H9 (cell line): Measurements from ENCODE around the gene SPRED2. TPM values are rescaled to one million over a fixed set of nuclear protein-coding genes. Genes with fewer than 3 reads are reported as not detected.

Source experiments
- DNase-seq: peaks from one replicate; pipeline ENCODE4 v3.0.0-alpha.2; 2017
- H2AFZ ChIP-seq: one replicate; pipeline ENCODE4 v1.6.1; 2013; ENCODE audit warnings: mild to moderate bottlenecking, low read length, control low read depth, moderate library complexity
- H2AK5ac ChIP-seq: 2 replicates; pipeline ENCODE4 v1.6.1; 2013; ENCODE audit warnings: low read length, control low read depth, mixed read lengths; ENCODE audit not compliant: insufficient read length
- H2BK120ac ChIP-seq: one replicate; pipeline ENCODE4 v1.6.1; 2013; ENCODE audit warnings: low read depth, mild to moderate bottlenecking, low read length, control low read depth, inconsistent platforms; ENCODE audit not compliant: poor library complexity, severe bottlenecking
- H2BK12ac ChIP-seq: 2 replicates; pipeline ENCODE4 v1.6.1; 2013; ENCODE audit warnings: low read length, control low read depth, mixed read lengths, low read depth; ENCODE audit not compliant: insufficient read length
- H2BK15ac ChIP-seq: 2 replicates; pipeline ENCODE4 v1.6.1; 2013; ENCODE audit warnings: low read depth, low read length, control low read depth
- H2BK20ac ChIP-seq: one replicate; pipeline ENCODE4 v1.6.1; 2013; ENCODE audit warnings: low read depth, mild to moderate bottlenecking, low read length, control low read depth, inconsistent platforms; ENCODE audit not compliant: poor library complexity, severe bottlenecking
- H2BK5ac ChIP-seq: 2 replicates; pipeline ENCODE4 v1.6.1; 2013; ENCODE audit warnings: low read length, control low read depth, mixed read lengths; ENCODE audit not compliant: insufficient read length
- H3K14ac ChIP-seq: 2 replicates; pipeline ENCODE4 v1.6.1; 2013; ENCODE audit warnings: low read length, control low read depth; ENCODE audit not compliant: insufficient read depth
- H3K18ac ChIP-seq: 2 replicates; pipeline ENCODE4 v1.6.1; 2013; ENCODE audit warnings: low read depth, mild to moderate bottlenecking, mixed read lengths, low read length, control low read depth; ENCODE audit not compliant: insufficient read length
- H3K23ac ChIP-seq: 2 replicates; pipeline ENCODE4 v1.6.1; 2013; ENCODE audit warnings: low read length, control low read depth, mixed read lengths, low read depth; ENCODE audit not compliant: insufficient read length
- H3K23me2 ChIP-seq: 2 replicates; pipeline ENCODE4 v1.6.1; 2013; ENCODE audit warnings: low read depth, mild to moderate bottlenecking, mixed read lengths, low read length, control low read depth; ENCODE audit not compliant: insufficient read length, poor library complexity, severe bottlenecking
- H3K27ac ChIP-seq: 2 replicates; pipeline ENCODE4 v1.5.1; 2013; ENCODE audit warnings: low read length, control low read depth, mixed read lengths, low read depth; ENCODE audit not compliant: insufficient read length
- H3K27me3 ChIP-seq: 2 replicates; pipeline ENCODE4 v1.6.1; 2013; ENCODE audit warnings: low read length, control low read depth, inconsistent platforms; ENCODE audit not compliant: insufficient read depth
- H3K4ac ChIP-seq: 2 replicates; pipeline ENCODE4 v1.6.1; 2013; ENCODE audit warnings: low read depth, mild to moderate bottlenecking, control low read depth, inconsistent platforms, low read length, moderate library complexity
- H3K4me1 ChIP-seq: 2 replicates; pipeline ENCODE4 v1.6.1; 2013; ENCODE audit warnings: low read length, control low read depth, inconsistent platforms; ENCODE audit not compliant: insufficient read depth
- H3K4me2 ChIP-seq: 2 replicates; pipeline ENCODE4 v1.6.1; 2013; ENCODE audit warnings: low read length, control low read depth, mixed read lengths; ENCODE audit not compliant: insufficient read length, insufficient read depth
- H3K56ac ChIP-seq: 2 replicates; pipeline ENCODE4 v1.6.1; 2013; ENCODE audit warnings: low read depth, mild to moderate bottlenecking, mixed read lengths, low read length, control low read depth; ENCODE audit not compliant: insufficient read length
- H3K79me1 ChIP-seq: 2 replicates; pipeline ENCODE4 v1.6.1; 2013; ENCODE audit warnings: low read depth, mild to moderate bottlenecking, moderate library complexity, low read length, control low read depth, inconsistent platforms; ENCODE audit not compliant: insufficient read depth, poor library complexity, severe bottlenecking
- H3K79me2 ChIP-seq: 2 replicates; pipeline ENCODE4 v1.6.1; 2013; ENCODE audit warnings: low read length, control low read depth, inconsistent platforms; ENCODE audit not compliant: insufficient read depth
- H3K9ac ChIP-seq: 2 replicates; pipeline ENCODE4 v1.6.1; 2013; ENCODE audit warnings: low read length, control low read depth, mixed read lengths; ENCODE audit not compliant: insufficient read length; ENCODE audit errors: extremely low read depth
- H3K9me3 ChIP-seq: one replicate; pipeline ENCODE4 v1.6.1; 2013; ENCODE audit warnings: low read depth, low read length, inconsistent platforms; ENCODE audit not compliant: control insufficient read depth
- H3T11ph ChIP-seq: one replicate; pipeline ENCODE4 v1.6.1; 2013; ENCODE audit warnings: mild to moderate bottlenecking, low read length, control low read depth, inconsistent platforms
- H4K20me1 ChIP-seq: one replicate; pipeline ENCODE4 v1.6.1; 2013; ENCODE audit not compliant: control insufficient read depth, insufficient read length, insufficient read depth
- H4K5ac ChIP-seq: 2 replicates; pipeline ENCODE4 v1.6.1; 2013; ENCODE audit warnings: low read depth, mild to moderate bottlenecking, mixed read lengths, low read length, control low read depth; ENCODE audit not compliant: insufficient read length
- H4K8ac ChIP-seq: replicated peaks from 2 replicates; pipeline ENCODE4 v1.6.1; 2013; ENCODE audit warnings: low read length, control low read depth, mixed read lengths, low read depth; ENCODE audit not compliant: insufficient read length
- H4K91ac ChIP-seq: 2 replicates; pipeline ENCODE4 v1.6.1; 2013; ENCODE audit warnings: low read depth, mild to moderate bottlenecking, moderate library complexity, mixed read lengths, low read length, control low read depth; ENCODE audit not compliant: insufficient read length
- H3K27ac Mint-ChIP-seq, 3 experiments: 2 replicates in 2 of 3; 3 replicates in 1 of 3; pipeline ENCODE4 v1.8.0; 2020 to 2021; ENCODE audit warnings: mixed read lengths in 3 of 3, mild to moderate bottlenecking in 1 of 3, moderate library complexity in 1 of 3
- H3K27me3 Mint-ChIP-seq: 2 replicates; pipeline ENCODE4 v1.8.0; 2021; ENCODE audit warnings: low read depth, mild to moderate bottlenecking, moderate library complexity, mixed read lengths
- H3K36me3 Mint-ChIP-seq, 3 experiments: 2 replicates in 2 of 3; 3 replicates in 1 of 3; pipeline ENCODE4 v1.8.0; 2020 to 2021; ENCODE audit warnings: low read depth in 3 of 3, mixed read lengths in 3 of 3; ENCODE audit not compliant: insufficient read depth in 1 of 3
- H3K4me1 Mint-ChIP-seq, 2 experiments: 2 replicates each; pipeline ENCODE4 v1.8.0; 2020; ENCODE audit warnings: mixed read lengths in 2 of 2
- H3K4me3 Mint-ChIP-seq, 2 experiments: 2 replicates in 1 of 2; 3 replicates in 1 of 2; pipeline ENCODE4 v1.8.0; 2020 to 2021; ENCODE audit warnings: mild to moderate bottlenecking in 2 of 2, mixed read lengths in 2 of 2, moderate library complexity in 1 of 2
- H3K9me3 Mint-ChIP-seq, 2 experiments: 2 replicates in 1 of 2; 3 replicates in 1 of 2; pipeline ENCODE4 v1.8.0; 2020; ENCODE audit warnings: mild to moderate bottlenecking in 2 of 2, mixed read lengths in 2 of 2, moderate library complexity in 1 of 2
- CTCF ChIP-seq: fragments of 200-600 bp; sonication (generic); conservative IDR thresholded peaks from 3 replicates; pipeline ENCODE4 v1.8.0; 2021; ENCODE audit warnings: antibody characterized with exemption, mild to moderate bottlenecking
- WGBS: extraction: QIAGEN DNeasy Blood & Tissue Kit; methylation state at CpG from one replicate; pipeline ENCODE4 v1.1.7; 2013; ENCODE audit warnings: missing lambda C conversion rate, low lambda C conversion rate, mixed read lengths; ENCODE audit not compliant: insufficient read length; ENCODE audit errors: extremely low coverage; 5-methylcytosine and 5-hydroxymethylcytosine counted together
- total RNA-seq: library from RNA; stranded (reverse); gene quantifications from 2 replicates; pipeline ENCODE4 v1.2.1, GENCODE V29; 2021

Gene SPRED2
- total RNA-seq, 1 experiment from 2014 or later, result 23.5 TPM

GRCh38 chr2:65402780-65403528 is 29.4 kb downstream of the SPRED2 start:
- H3K4me1 ChIP-seq, result peaks cover 18% of the 10 kb centered on the region; the same call in 1 of the 2 replicates
- no peaks in the 10 kb centered on the region for H3K79me1 ChIP-seq
- H3K79me2 ChIP-seq, result no peaks in the 10 kb centered on the region
- no peak overlapping the region for H3K4me2 ChIP-seq
- Mint-ChIP-seq H3K9me3 (no peaks in the 10 kb centered on the region), H3K27me3 (peaks cover 6% of the 10 kb centered on the region), H3K27ac (no peak overlapping the region), H3K4me1 (peaks cover 39 to 41% of the 10 kb centered on the region in 2 experiments), H3K4me3 (no peak overlapping the region), H3K36me3 (no peaks in the 10 kb centered on the region)
- WGBS, result no CpG with 5 or more reads among the region's 8 CpGs
- no peak overlapping the region for H2BK20ac ChIP-seq
- H2AK5ac ChIP-seq, result no peak overlapping the region
- H2BK5ac ChIP-seq, result no peak overlapping the region
- H3K56ac ChIP-seq, result no peak overlapping the region
- no peak overlapping the region for H3K14ac ChIP-seq
- H4K5ac ChIP-seq, result no peak overlapping the region
- no peak for TF ChIP-seq CTCF
- H2BK12ac ChIP-seq, result no peak overlapping the region
- H3K27ac ChIP-seq, result no peak overlapping the region
- no peak overlapping the region for H2BK120ac ChIP-seq
- no peaks in the 10 kb centered on the region for H4K20me1 ChIP-seq
- no peak overlapping the region for H3K18ac ChIP-seq
- DNase-seq, result no peak
- H3K4ac ChIP-seq, result no peak overlapping the region
- H3T11ph ChIP-seq, result no peak overlapping the region
- no peak overlapping the region for H4K91ac ChIP-seq
- no peak overlapping the region for H4K8ac ChIP-seq
- no peak overlapping the region for H2BK15ac ChIP-seq
- H3K9me3 ChIP-seq, result no peaks in the 10 kb centered on the region
- H3K9ac ChIP-seq, result no peak overlapping the region
- H2AFZ ChIP-seq, result no peak overlapping the region
- H3K23ac ChIP-seq, result no peak overlapping the region
- H3K23me2 ChIP-seq, result no peaks in the 10 kb centered on the region
- no peaks in the 10 kb centered on the region for H3K27me3 ChIP-seq
